Neural progenitor cell (in vitro differentiated cells): Measurements from ENCODE around the gene SAP30. TPM values are rescaled to one million over a fixed set of nuclear protein-coding genes. Genes with fewer than 3 reads are reported as not detected.

ENCODE experiments used
- DNase-seq: peaks from one replicate; pipeline ENCODE4 v3.0.0-alpha.2; 2016; ENCODE audit warnings: low spot score
- H2AFZ ChIP-seq: fragments of 200-600 bp; sonication (generic); replicated peaks from 2 replicates; pipeline ENCODE4 v1.6.1; 2016; ENCODE audit warnings: antibody characterized with exemption
- H3F3A ChIP-seq: fragments of 200-600 bp; sonication (generic); 2 replicates; pipeline ENCODE4 v1.6.1; 2016; ENCODE audit warnings: antibody characterized with exemption, low read depth
- H3K27ac ChIP-seq: fragments of 200-600 bp; sonication (generic); 2 replicates; pipeline ENCODE4 v1.5.1; 2016; ENCODE audit warnings: mild to moderate bottlenecking
- H3K27me3 ChIP-seq: fragments of 200-600 bp; sonication (generic); 2 replicates; pipeline ENCODE4 v1.6.1; 2016; ENCODE audit warnings: mild to moderate bottlenecking, moderate library complexity
- H3K36me3 ChIP-seq: fragments of 200-600 bp; sonication (generic); 2 replicates; pipeline ENCODE4 v1.5.1; 2016
- H3K4me1 ChIP-seq: fragments of 200-600 bp; sonication (generic); 2 replicates; pipeline ENCODE4 v1.6.1; 2016; ENCODE audit warnings: mixed run types
- H3K4me2 ChIP-seq: fragments of 200-600 bp; sonication (generic); 2 replicates; pipeline ENCODE4 v1.6.1; 2016
- H3K4me3 ChIP-seq: fragments of 200-600 bp; sonication (generic); 2 replicates; pipeline ENCODE4 v1.5.1; 2016
- H3K79me2 ChIP-seq: fragments of 200-600 bp; sonication (generic); 2 replicates; pipeline ENCODE4 v1.6.1; 2016; ENCODE audit warnings: low read depth
- H3K9ac ChIP-seq: fragments of 200-600 bp; sonication (generic); 2 replicates; pipeline ENCODE4 v1.6.1; 2016
- H3K9me3 ChIP-seq: fragments of 200-600 bp; sonication (generic); 2 replicates; pipeline ENCODE4 v1.5.1; 2016; ENCODE audit warnings: low read depth
- H4K20me1 ChIP-seq: fragments of 200-600 bp; sonication (generic); 2 replicates; pipeline ENCODE4 v1.6.1; 2016; ENCODE audit warnings: low read depth
- H3K27ac Mint-ChIP-seq: 3 replicates; pipeline ENCODE4 v1.8.0; 2021; ENCODE audit warnings: mixed read lengths
- H3K27me3 Mint-ChIP-seq: 2 replicates; pipeline ENCODE4 v1.8.0; 2022; ENCODE audit warnings: low read depth, mild to moderate bottlenecking, inconsistent platforms, moderate library complexity, mixed read lengths; ENCODE audit not compliant: insufficient read depth
- H3K36me3 Mint-ChIP-seq: 3 replicates; pipeline ENCODE4 v1.8.0; 2021; ENCODE audit warnings: mixed read lengths
- H3K4me1 Mint-ChIP-seq: 3 replicates; pipeline ENCODE4 v1.8.0; 2021; ENCODE audit warnings: mixed read lengths
- H3K4me3 Mint-ChIP-seq: 3 replicates; pipeline ENCODE4 v1.8.0; 2021; ENCODE audit warnings: mild to moderate bottlenecking, moderate library complexity, mixed read lengths
- H3K9me3 Mint-ChIP-seq: 3 replicates; pipeline ENCODE4 v1.8.0; 2020; ENCODE audit warnings: mixed read lengths
- CTCF ChIP-seq: fragments of 200-600 bp; sonication (generic); IDR thresholded peaks from 2 replicates; pipeline ENCODE4 v1.5.1; 2017; ENCODE audit warnings: antibody characterized with exemption, mild to moderate bottlenecking
- EZH2 ChIP-seq: fragments of 200-600 bp; sonication (generic); IDR thresholded peaks from 2 replicates; pipeline ENCODE4 v1.6.1; 2017; ENCODE audit warnings: antibody characterized with exemption, mild to moderate bottlenecking, moderate library complexity
- EZH2phosphoT487 ChIP-seq: fragments of 200-600 bp; sonication (generic); IDR thresholded peaks from 2 replicates; pipeline ENCODE4 v1.6.1; 2017; ENCODE audit warnings: antibody characterized with exemption
- total RNA-seq: library from RNA; depleted of rRNA; stranded (reverse); fragments of >200 nt; gene quantifications from 2 replicates; pipeline ENCODE4 v1.2.3, GENCODE V29; 2015; ENCODE audit warnings: low replicate concordance

SAP30 gene
- total RNA-seq, 1 donor from 2014 or later, result 63.5 TPM

GRCh38 chr4:173330590-173330989, 40.2 kb upstream of the SAP30 start:
- Mint-ChIP-seq H3K27ac (no peak overlapping the region), H3K4me3 (no peak overlapping the region), H3K4me1 (peaks cover 20% of the 10 kb centered on the region), H3K36me3 (peaks cover 40% of the 10 kb centered on the region), H3K27me3 (peaks cover 9% of the 10 kb centered on the region), H3K9me3 (peaks cover 3% of the 10 kb centered on the region)
- H3F3A ChIP-seq, result peaks cover 82% of the 10 kb centered on the region
- TF ChIP-seq EZH2phosphoT487 (no peak), CTCF (no peak), EZH2 (no peak)
- H3K9ac ChIP-seq, result no peak overlapping the region
- peak overlapping the region; percentile 95 for H3K4me2 ChIP-seq
- DNase-seq, result no peak
- no peaks in the 10 kb centered on the region for H3K27me3 ChIP-seq
- H3K9me3 ChIP-seq, result no peaks in the 10 kb centered on the region
- H3K79me2 ChIP-seq, result peaks cover 44% of the 10 kb centered on the region
- H2AFZ ChIP-seq, result no peak overlapping the region
- peaks cover 24% of the 10 kb centered on the region for H3K4me1 ChIP-seq
- no peak overlapping the region for H3K27ac ChIP-seq
- H4K20me1 ChIP-seq, result peaks cover 42% of the 10 kb centered on the region
- H3K36me3 ChIP-seq, result peaks cover 47% of the 10 kb centered on the region
- H3K4me3 ChIP-seq, result peak overlapping the region; percentile 15

- Histone ChIP-seq H3K27me3 (no peaks in the 10 kb centered on the region), H3K9me3 (no peaks in the 10 kb centered on the region), H3K4me3 (peak overlapping the region; percentile 99), H3F3A (peaks cover 69% of the 10 kb centered on the region), H3K4me2 (peak overlapping the region; percentile 95), H3K4me1 (peaks cover 37% of the 10 kb centered on the region), H4K20me1 (peaks cover 38% of the 10 kb centered on the region), H3K9ac (peak overlapping the region; percentile 100), H3K27ac (no peak overlapping the region), H3K79me2 (peaks cover 58% of the 10 kb centered on the region), H3K36me3 (peaks cover 46% of the 10 kb centered on the region), H2AFZ (no peak overlapping the region)
- peaks cover 9% of the 10 kb centered on the region for H3K27me3 Mint-ChIP-seq
- peak overlapping the region; percentile 98 for H3K4me3 Mint-ChIP-seq
- TF ChIP-seq CTCF, result no peak
- TF ChIP-seq EZH2phosphoT487, result no peak
- no peak for TF ChIP-seq EZH2
- H3K36me3 Mint-ChIP-seq, result peaks cover 29% of the 10 kb centered on the region
- H3K4me1 Mint-ChIP-seq, result peaks cover 29% of the 10 kb centered on the region
- no peak overlapping the region for H3K27ac Mint-ChIP-seq
- DNase-seq, result no peak
- H3K9me3 Mint-ChIP-seq, result peaks cover 3% of the 10 kb centered on the region
Observed at GRCh38 chr4:173332021-173332487, 38.7 kb upstream of the SAP30 start.

- Histone ChIP-seq H3K4me2 (peak overlapping the region; percentile 95), H3K9ac (peak overlapping the region; percentile 100), H3K4me1 (peaks cover 37% of the 10 kb centered on the region), H3K4me3 (peak overlapping the region; percentile 99), H3K27me3 (no peaks in the 10 kb centered on the region), H3K27ac (peak overlapping the region; percentile 100), H3K79me2 (peaks cover 67% of the 10 kb centered on the region), H4K20me1 (peaks cover 38% of the 10 kb centered on the region), H2AFZ (no peak overlapping the region), H3K36me3 (peaks cover 40% of the 10 kb centered on the region), H3K9me3 (no peaks in the 10 kb centered on the region), H3F3A (peaks cover 60% of the 10 kb centered on the region)
- H3K9me3 Mint-ChIP-seq, result peaks cover 3% of the 10 kb centered on the region
- no peak for DNase-seq
- peak overlapping the region; percentile 94 for H3K27ac Mint-ChIP-seq
- peaks cover 27% of the 10 kb centered on the region for H3K36me3 Mint-ChIP-seq
- peaks cover 9% of the 10 kb centered on the region for H3K27me3 Mint-ChIP-seq
- H3K4me1 Mint-ChIP-seq, result peaks cover 33% of the 10 kb centered on the region
- TF ChIP-seq EZH2, result no peak
- H3K4me3 Mint-ChIP-seq, result peak overlapping the region; percentile 98
Observed at GRCh38 chr4:173332963-173333657, 37.6 kb upstream of the SAP30 start.

- Histone ChIP-seq H3K4me3 (peak overlapping the region; percentile 99), H3K4me2 (peak overlapping the region; percentile 95), H3K9ac (peak overlapping the region; percentile 100), H2AFZ (no peak overlapping the region), H3K4me1 (peaks cover 37% of the 10 kb centered on the region), H4K20me1 (peaks cover 34% of the 10 kb centered on the region), H3F3A (peaks cover 55% of the 10 kb centered on the region), H3K9me3 (no peaks in the 10 kb centered on the region), H3K36me3 (peaks cover 40% of the 10 kb centered on the region), H3K27me3 (no peaks in the 10 kb centered on the region), H3K79me2 (peaks cover 72% of the 10 kb centered on the region), H3K27ac (peak overlapping the region; percentile 100)
- Mint-ChIP-seq H3K27ac (peak overlapping the region; percentile 100), H3K9me3 (peaks cover 3% of the 10 kb centered on the region), H3K4me1 (peaks cover 33% of the 10 kb centered on the region), H3K27me3 (peaks cover 9% of the 10 kb centered on the region), H3K4me3 (peak overlapping the region; percentile 100), H3K36me3 (peaks cover 27% of the 10 kb centered on the region)
- DNase-seq, result peak; percentile 76
- TF ChIP-seq EZH2, result no peak
- no peak for TF ChIP-seq CTCF
- TF ChIP-seq EZH2phosphoT487, result no peak
Observed at GRCh38 chr4:173333658-173334084, 37.1 kb upstream of the SAP30 start.
